ENCODE results near the gene PTCD2. TPM values are rescaled to one million over a fixed set of nuclear protein-coding genes. Genes with fewer than 3 reads are reported as not detected.

The PTCD2 gene
- total and polyA plus RNA-seq, 2 of the 8 experiments (the other 6 are each of a cell fraction or from before 2014, with no cell fraction given) = 7.3 to 15.4 TPM

DNA sequence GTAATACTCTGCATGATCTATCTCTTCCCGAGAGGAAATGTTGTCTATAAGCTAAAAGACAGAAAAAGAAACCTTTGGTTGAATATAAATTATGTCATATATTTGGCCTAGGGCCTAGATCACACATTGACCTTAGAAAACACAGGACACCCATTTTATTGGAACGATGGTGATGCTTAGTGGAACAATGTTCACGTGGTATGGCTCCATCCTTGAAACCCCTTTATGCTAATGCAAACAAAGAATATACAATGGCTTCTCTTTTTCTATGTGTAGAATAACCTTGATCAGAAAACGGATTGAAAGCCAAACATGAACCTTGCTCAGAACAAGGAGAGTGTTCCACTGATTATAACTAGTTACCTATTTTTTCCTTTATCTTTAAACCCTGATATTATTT, 24.6 kb upstream of the PTCD2 start (continued):
- no peak for TF ChIP-seq ZNF274 (IDR thresholded peaks at IDR 0.05; ENCODE audit: borderline replicate concordance, extremely low read depth, low read length)
- TF ChIP-seq ATF3 (IDR thresholded peaks at IDR 0.05; ENCODE audit: insufficient read depth, low read depth, low read length) = no peak

All from H1 (cell line).